ENCODE results near the gene ZNF267.
"Not testable (repeated sequence)": the region's sequence is repeated elsewhere in the genome, so short reads cannot be mapped to it uniquely, and the experiment has no call there.

- TF ChIP-seq CTCF (IDR thresholded peaks at IDR 0.05; ENCODE audit: control extremely low read depth in 1 of 3, insufficient read depth in 1 of 3, low read depth in 1 of 3, low read length in 3 of 3); SUZ12 (IDR thresholded peaks at IDR 0.05; ENCODE audit: low read length); POLR2AphosphoS5 (IDR thresholded peaks at IDR 0.05; ENCODE audit: low read depth, low read length); SIX5 (IDR thresholded peaks at IDR 0.05; ENCODE audit: low read depth, low read length); BCL11A (IDR thresholded peaks at IDR 0.05; ENCODE audit: low read depth in 2 of 2, low read length in 2 of 2); POLR2A (IDR thresholded peaks at IDR 0.05; ENCODE audit: control extremely low read depth in 1 of 2, low read depth in 2 of 2, low read length in 2 of 2); SP1 (IDR thresholded peaks at IDR 0.05; ENCODE audit: low read depth, low read length): not testable (repeated sequence)
Observed at GRCh38 chr16:31951806-31952205, 78.2 kb downstream of the ZNF267 start.
